Activated CD4-positive, alpha-beta T cell treated with anti-CD3 and anti-CD28 coated beads, Interleukin-2, amount 10 ng/mL, durations not matched to agents 24 days and 14 days (primary cell): ENCODE results near the gene ITPK1. TPM values are rescaled to one million over a fixed set of nuclear protein-coding genes. Genes with fewer than 3 reads are reported as not detected.

ENCODE experiments used
- DNase-seq: peaks from one replicate; pipeline ENCODE4 v3.0.0; 2022
- H3K27ac Mint-ChIP-seq: one replicate; pipeline ENCODE4 v1.8.0; 2022; ENCODE audit warnings: mild to moderate bottlenecking, mixed read lengths
- H3K27me3 Mint-ChIP-seq: one replicate; pipeline ENCODE4 v1.8.0; 2022; ENCODE audit warnings: mixed read lengths
- H3K36me3 Mint-ChIP-seq: one replicate; pipeline ENCODE4 v1.8.0; 2022; ENCODE audit warnings: low read depth, mild to moderate bottlenecking, mixed read lengths
- H3K4me1 Mint-ChIP-seq: one replicate; pipeline ENCODE4 v1.8.0; 2021; ENCODE audit warnings: mixed read lengths
- H3K4me3 Mint-ChIP-seq: one replicate; pipeline ENCODE4 v1.8.0; 2022; ENCODE audit warnings: mild to moderate bottlenecking, moderate library complexity, mixed read lengths
- H3K9me3 Mint-ChIP-seq: one replicate; pipeline ENCODE4 v1.8.0; 2021; ENCODE audit warnings: mixed read lengths
- intact Hi-C: fragments of 100-400 bp; cut with micrococcal nuclease; formaldehyde crosslinking; loops from one replicate; pipeline ENCODE4 v1.15.1; 2023
- total RNA-seq: library from RNA; stranded (reverse); gene quantifications from 2 replicates; pipeline ENCODE4 v1.2.3, GENCODE V29; 2022

Gene ITPK1
- total RNA-seq, 1 donor from 2014 or later: 71.0 TPM

DNA sequence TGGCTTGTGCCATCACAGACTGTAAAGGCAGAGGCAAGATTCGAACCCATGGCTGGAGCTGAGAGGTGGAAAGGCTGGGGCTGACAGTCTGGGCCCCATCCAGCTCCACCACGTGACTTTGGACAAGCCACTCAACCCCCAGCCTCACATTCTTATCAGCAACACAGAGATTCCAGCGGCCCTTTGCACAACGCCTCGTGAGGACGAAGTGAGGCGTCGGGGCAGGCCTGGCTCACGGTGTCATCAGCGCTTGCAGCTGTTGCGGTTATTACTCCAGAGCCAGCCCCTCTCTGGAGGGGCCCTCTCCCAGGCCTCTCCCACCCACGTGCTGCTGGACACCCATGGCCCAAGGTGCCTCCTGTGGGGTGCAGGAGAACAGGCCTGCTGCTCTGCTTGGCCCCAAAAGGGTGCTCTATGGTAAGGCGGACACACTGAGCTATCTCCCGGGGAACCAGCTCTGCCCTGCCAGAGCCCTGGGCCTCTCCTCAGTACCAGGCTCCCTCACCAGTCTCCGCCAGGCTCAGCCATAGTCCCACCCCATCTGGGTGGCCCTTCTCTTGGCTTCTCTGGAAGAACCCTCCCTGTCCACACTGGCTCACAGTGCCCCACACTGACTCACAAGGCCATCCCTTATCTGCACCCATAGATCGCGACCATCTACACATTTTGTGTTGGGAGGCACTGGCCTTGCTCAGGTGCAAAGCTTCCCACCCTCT lies 171.7 kb downstream of the ITPK1 start:
- H3K9me3 Mint-ChIP-seq: no peaks in the 10 kb centered on the region
- no peaks in the 10 kb centered on the region for H3K4me1 Mint-ChIP-seq
- no peaks in the 10 kb centered on the region for H3K27me3 Mint-ChIP-seq
- no peak overlapping the region for H3K27ac Mint-ChIP-seq
- intact Hi-C loops: no loop called here
- no peak overlapping the region for H3K4me3 Mint-ChIP-seq
- H3K36me3 Mint-ChIP-seq: no peaks in the 10 kb centered on the region
- no peak for DNase-seq

DNA sequence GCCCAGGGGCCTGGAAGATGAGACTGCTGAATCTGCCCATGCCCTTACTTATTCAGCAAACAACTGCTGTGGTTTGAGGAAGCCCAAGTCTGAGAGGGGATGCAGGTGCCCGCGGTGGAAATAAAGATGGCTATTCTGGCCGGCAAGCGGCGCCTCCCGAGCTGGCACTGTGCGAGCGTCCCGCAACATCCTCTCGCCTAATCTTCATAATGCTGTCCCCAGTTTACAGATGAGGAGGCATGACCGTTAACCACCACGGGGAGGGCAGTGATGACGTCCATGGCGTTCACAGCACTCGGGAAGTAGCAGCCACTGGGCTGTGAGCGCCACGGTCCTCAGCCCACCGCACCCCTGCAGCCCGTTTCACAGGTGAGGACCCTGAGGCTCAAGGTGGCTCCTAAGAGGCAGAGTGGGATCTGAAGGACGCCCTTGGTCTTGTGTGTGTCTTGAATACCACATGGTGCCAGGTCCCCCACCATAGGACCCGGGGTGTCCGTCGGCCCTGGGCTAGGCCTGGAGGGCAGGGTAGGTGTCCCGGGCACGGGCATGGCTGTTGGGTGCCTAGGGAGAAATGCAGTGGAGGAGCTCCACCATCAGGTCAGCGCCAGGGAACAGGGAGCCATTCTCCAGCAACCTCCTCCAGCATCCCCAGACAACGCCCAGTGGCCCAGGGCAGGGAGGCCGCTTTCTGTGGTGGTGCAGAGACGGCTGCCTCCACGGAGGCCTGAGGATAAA lies 172.6 kb downstream of the ITPK1 start:
- H3K36me3 Mint-ChIP-seq: no peaks in the 10 kb centered on the region
- intact Hi-C loops: no loop called here
- no peaks in the 10 kb centered on the region for H3K27me3 Mint-ChIP-seq
- DNase-seq: no peak
- H3K9me3 Mint-ChIP-seq: no peaks in the 10 kb centered on the region
- no peaks in the 10 kb centered on the region for H3K4me1 Mint-ChIP-seq
- H3K27ac Mint-ChIP-seq: no peak overlapping the region
- no peak overlapping the region for H3K4me3 Mint-ChIP-seq

DNA sequence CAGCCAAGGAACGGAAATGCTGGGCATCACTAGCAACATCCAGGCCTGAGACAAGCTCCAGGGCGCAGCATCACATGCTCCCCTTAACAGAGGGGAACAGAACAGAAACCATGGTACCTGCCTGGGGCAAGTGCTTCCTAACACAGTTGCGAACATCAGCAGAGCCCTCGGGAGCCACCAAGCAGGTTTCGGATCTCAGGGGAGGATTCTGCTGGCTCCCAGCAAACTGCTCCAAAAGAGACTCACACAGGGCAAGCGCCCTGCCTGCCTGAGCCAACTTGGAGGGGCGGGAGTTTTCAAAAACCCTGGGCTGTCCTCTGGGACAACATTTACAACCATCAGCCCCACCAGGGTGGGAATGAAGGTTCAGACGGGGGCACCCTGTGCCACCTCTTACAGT lies 173.1 kb downstream of the ITPK1 start:
- H3K36me3 Mint-ChIP-seq: no peaks in the 10 kb centered on the region
- H3K4me3 Mint-ChIP-seq: no peak overlapping the region
- no peak for DNase-seq
- H3K4me1 Mint-ChIP-seq: no peaks in the 10 kb centered on the region
- H3K27me3 Mint-ChIP-seq: no peaks in the 10 kb centered on the region
- H3K9me3 Mint-ChIP-seq: no peaks in the 10 kb centered on the region
- intact Hi-C loops: no loop called here
- no peak overlapping the region for H3K27ac Mint-ChIP-seq

DNA sequence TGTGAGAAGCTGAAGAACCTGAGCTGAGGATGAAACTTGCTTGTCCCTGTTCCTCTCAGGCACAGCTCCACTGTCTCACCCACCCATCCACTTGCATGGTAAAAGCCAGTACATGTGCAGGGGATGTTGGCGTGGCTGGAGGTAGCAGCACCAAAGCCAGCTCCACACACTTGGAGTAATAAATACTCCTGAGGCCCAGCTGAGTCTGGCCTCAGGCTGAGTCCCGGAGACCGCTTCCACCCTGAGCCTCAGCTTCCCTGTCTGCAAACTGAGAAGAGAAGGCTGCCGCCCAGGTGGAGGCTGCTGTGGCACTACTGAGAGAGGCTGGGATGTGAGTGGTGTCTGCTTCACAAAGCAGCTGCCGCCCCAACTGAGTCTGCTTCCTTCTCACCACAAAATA lies 173.6 kb downstream of the ITPK1 start:
- no peaks in the 10 kb centered on the region for H3K27me3 Mint-ChIP-seq
- intact Hi-C loops: no loop called here
- DNase-seq: no peak
- H3K9me3 Mint-ChIP-seq: no peaks in the 10 kb centered on the region
- no peaks in the 10 kb centered on the region for H3K36me3 Mint-ChIP-seq
- no peak overlapping the region for H3K4me3 Mint-ChIP-seq
- H3K27ac Mint-ChIP-seq: no peak overlapping the region
- no peaks in the 10 kb centered on the region for H3K4me1 Mint-ChIP-seq

DNA sequence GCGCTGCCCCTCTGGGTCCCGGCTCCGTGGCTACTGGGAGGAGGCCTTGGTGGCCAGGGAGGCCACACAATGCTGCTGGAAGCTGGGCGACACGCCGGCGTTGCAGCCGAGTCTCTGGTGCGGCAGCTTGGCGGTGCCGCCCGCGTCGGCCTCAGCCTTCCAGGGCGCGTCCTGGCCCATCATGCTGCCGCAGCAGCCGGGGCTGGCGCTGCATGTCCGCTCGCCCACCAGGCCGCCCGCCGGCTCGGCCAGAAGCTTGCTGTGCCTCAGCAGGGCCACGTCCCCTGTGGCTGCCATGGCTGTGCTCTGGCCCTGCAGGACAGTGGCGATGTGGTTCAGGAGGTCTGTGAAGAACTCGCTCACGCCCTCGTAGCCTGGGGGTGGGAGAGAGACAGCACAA lies 174.2 kb downstream of the ITPK1 start:
- Mint-ChIP-seq H3K36me3 (no peaks in the 10 kb centered on the region), H3K27ac (no peak overlapping the region), H3K4me1 (no peaks in the 10 kb centered on the region), H3K27me3 (no peaks in the 10 kb centered on the region), H3K9me3 (no peaks in the 10 kb centered on the region), H3K4me3 (no peak overlapping the region)
- intact Hi-C loops: no loop called here
- no peak for DNase-seq

DNA sequence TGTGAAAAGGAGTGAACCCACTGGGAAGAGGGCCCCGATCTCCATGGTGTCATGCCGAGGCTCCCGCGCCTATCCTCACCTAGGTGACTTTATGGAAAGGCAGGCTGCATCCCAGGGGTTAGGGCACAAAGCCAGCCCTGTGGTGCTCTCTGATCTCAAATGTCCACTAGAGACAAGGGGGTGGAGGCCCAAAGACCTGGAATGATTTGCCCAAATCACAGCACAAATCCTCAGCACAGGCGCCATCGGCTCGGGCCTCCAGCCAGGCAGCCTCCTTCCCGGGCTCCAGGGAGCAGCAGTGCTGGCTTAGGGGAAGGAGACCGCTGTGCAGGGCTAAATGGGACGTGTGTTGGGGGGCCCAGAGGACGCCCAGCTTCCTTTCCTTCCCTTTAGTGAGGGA lies 175.2 kb downstream of the ITPK1 start:
- intact Hi-C loops: no loop called here
- Mint-ChIP-seq H3K4me3 (no peak overlapping the region), H3K27me3 (no peaks in the 10 kb centered on the region), H3K9me3 (no peaks in the 10 kb centered on the region), H3K27ac (no peak overlapping the region), H3K4me1 (no peaks in the 10 kb centered on the region), H3K36me3 (no peaks in the 10 kb centered on the region)
- no peak for DNase-seq

DNA sequence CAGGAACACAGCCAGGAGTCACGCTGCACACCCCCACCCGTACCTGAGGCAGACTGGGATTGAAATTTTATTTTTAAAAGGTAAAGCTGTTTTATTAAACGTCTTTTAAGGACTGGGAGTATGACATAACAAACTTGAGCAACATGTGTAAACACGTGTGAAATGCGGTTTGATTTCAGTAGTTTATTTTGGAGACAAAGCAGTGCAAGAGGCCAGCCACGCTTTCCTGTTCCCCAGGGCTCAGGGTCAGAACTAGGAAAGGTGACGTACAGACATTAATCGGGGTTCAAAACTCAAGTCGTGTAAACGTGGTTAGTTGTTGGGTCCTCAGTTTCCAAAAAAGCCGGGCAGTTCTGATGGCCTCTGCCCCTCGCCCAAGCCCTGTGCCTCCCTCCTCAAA lies 176.0 kb downstream of the ITPK1 start:
- Mint-ChIP-seq H3K4me3 (no peak overlapping the region), H3K9me3 (no peaks in the 10 kb centered on the region), H3K27me3 (no peaks in the 10 kb centered on the region), H3K36me3 (no peaks in the 10 kb centered on the region), H3K4me1 (no peaks in the 10 kb centered on the region), H3K27ac (no peak overlapping the region)
- intact Hi-C loops: no loop called here
- no peak for DNase-seq

DNA sequence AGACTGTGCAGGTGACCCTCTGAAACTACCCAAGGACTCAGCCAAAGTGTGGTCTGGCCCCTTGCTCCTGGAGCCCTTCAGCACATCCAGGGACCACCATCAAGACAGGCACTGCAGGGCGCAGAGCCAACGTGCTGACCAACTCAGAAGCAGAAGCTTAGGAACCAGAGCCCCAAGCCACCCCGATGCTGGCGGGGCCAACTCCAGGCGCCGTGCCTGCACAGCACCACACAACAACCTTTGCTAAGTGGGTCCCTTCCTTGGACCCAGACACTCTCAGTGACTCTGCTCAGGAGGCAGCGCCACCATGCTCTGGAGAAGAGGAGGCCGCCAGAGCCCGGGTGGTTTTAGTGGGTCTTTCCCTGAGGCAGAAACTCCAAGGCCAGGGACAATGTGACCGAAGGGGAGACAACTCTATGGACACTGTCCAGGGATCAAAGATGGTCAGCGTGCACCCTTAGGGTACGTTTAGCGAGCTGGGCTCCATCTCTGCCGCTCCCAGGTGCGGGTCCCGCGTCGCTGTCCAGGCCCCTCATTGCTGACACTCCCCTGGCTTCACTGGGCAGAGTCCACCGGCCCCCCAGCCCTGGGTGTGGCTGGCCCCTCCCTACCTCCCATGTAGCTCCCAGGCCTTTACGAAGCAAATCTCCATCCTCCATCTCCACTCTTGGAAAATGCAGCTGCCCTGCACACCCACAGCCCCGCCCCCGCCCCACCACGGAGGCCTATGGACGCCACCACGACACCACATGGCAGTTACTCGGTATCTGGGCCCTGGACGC lies 176.6 kb downstream of the ITPK1 start:
- Mint-ChIP-seq H3K4me3 (no peak overlapping the region), H3K36me3 (no peaks in the 10 kb centered on the region), H3K9me3 (no peaks in the 10 kb centered on the region), H3K27me3 (no peaks in the 10 kb centered on the region), H3K27ac (no peak overlapping the region), H3K4me1 (no peaks in the 10 kb centered on the region)
- intact Hi-C loops: no loop called here
- DNase-seq: no peak

DNA sequence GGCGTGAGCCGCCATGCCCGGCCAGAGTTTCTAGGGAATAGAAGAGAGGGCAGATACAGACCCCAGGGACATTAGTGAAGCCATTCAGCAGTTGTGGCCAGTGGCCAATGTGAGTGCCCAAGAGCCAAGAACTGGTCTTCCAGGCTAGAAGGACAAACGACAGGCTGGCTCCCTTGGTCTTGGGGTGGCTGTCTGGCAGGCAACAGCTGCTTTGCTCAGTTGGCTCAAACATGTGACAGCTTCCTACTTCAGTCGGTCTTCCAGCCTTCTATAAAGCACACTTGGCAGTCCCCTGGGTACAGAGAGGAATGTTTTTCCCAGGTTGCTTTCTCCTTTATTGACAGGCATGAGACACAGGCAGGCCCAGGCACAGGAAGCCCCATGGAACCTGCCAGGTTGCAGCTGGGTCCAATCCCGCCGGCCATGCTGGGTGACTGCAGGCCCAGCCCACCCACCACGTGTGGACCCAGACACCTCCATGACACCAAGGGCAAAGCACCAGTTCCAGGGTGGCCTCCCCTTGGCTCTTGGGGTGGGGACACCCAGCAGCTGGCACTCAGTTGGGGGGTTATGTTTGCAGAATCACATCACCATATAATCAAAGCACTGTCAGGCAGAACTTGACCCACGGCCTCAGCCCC lies 177.4 kb downstream of the ITPK1 start:
- Mint-ChIP-seq H3K27me3 (no peaks in the 10 kb centered on the region), H3K27ac (no peak overlapping the region), H3K9me3 (no peaks in the 10 kb centered on the region), H3K4me1 (no peaks in the 10 kb centered on the region), H3K36me3 (no peaks in the 10 kb centered on the region), H3K4me3 (no peak overlapping the region)
- DNase-seq: no peak
- intact Hi-C loops: no loop called here

DNA sequence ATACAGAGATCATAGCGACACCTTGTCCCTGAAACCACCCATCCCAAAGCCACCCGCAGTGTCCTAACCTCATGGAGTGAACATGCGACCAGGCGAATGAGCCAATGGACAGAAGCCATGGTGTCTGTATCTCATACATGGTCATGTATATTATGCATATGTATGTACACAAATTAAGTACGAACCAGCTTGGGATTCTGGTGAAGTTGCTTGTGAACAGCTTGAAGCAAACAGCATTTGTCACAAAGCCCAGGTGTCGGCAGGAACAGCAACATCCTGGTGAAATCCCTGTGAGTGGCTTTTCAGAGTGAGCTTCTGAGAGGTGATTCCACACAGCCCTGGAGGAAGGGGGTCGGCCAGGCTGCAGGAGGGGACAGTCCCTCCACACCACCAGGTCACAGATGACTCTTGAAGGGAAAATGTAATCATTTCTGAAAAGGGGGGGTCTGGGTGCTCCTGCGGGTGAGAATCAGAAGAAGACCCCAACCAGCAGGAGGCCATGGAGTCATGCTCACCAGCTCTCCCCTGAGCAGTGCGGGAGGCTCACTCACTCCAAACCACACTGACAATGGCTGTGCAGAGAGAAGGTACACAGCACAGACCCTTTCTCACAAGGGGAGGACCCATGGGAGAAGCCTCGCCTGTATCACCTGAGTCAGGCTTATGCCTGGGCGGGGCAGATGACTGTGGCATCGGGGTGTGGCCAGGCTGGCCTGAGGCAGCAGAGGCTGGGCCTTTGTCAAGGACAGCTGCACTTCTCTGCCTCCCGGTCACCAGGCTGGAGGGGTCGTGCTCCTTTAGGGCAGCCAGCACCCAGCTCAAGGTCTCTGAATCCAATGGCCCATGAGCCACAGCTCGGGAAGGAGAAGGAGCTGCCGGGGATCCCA lies 178.4 kb downstream of the ITPK1 start:
- H3K27me3 Mint-ChIP-seq: no peaks in the 10 kb centered on the region
- DNase-seq: no peak
- H3K36me3 Mint-ChIP-seq: no peaks in the 10 kb centered on the region
- intact Hi-C loops: no loop called here
- no peaks in the 10 kb centered on the region for H3K4me1 Mint-ChIP-seq
- no peak overlapping the region for H3K4me3 Mint-ChIP-seq
- no peak overlapping the region for H3K27ac Mint-ChIP-seq
- H3K9me3 Mint-ChIP-seq: no peaks in the 10 kb centered on the region

DNA sequence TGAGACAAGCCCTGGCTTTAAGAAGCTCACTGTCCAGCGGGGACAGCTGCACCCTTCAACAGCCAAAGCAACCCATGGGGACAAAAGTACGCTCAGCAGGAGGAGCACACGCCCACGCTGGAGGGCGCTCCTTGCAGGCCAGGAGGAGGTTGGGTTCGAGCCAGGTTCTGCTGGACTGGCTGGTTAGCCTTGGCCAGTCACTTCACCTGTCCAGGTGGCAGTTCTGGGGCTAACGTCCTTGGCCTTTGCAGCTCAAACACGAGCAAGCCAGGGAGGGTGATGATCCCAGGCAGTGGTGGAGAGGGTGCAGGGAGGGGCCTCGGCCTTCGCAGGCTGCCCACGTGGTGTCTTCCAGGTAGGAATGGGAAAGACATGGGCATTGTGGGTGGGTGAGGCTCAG lies 179.6 kb downstream of the ITPK1 start:
- Mint-ChIP-seq H3K4me3 (no peak overlapping the region), H3K27ac (no peak overlapping the region), H3K4me1 (no peaks in the 10 kb centered on the region), H3K36me3 (no peaks in the 10 kb centered on the region), H3K27me3 (no peaks in the 10 kb centered on the region), H3K9me3 (no peaks in the 10 kb centered on the region)
- no peak for DNase-seq
- intact Hi-C loops: no loop called here

DNA sequence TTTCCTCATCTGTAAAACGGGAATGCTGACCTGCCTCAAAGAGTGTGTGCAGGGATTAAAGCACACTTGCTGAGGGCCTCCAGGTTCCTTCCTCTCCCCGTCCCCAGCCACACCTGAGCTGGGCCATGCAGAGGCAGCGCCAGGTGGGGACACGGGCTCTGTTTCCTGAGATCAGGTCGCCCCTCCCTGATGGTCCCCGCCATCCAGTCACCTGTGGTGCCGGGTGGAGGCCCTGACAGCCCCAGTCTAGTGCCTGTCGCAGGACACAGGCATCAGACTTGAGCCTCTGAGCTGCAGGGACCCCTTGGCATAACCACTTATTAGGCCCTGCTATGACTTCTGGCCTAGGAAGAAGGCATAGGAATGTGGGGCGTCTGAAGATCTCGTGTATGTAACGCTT lies 180.3 kb downstream of the ITPK1 start:
- H3K4me1 Mint-ChIP-seq: no peaks in the 10 kb centered on the region
- no peaks in the 10 kb centered on the region for H3K36me3 Mint-ChIP-seq
- peak overlapping the region; percentile 13 for H3K27ac Mint-ChIP-seq
- no peak overlapping the region for H3K4me3 Mint-ChIP-seq
- no peaks in the 10 kb centered on the region for H3K27me3 Mint-ChIP-seq
- intact Hi-C loops: no loop called here
- no peaks in the 10 kb centered on the region for H3K9me3 Mint-ChIP-seq
- DNase-seq: no peak
